HG03432 (cell line): ENCODE measurements around the gene OR5V1.
"Not testable (repeated sequence)": the region's sequence is repeated elsewhere in the genome, so short reads cannot be mapped to it uniquely, and the experiment has no call there.

Experiments used
- ATAC-seq: cut with Tn5 transposase; IDR thresholded peaks from one replicate; pipeline ENCODE4 v1.9.1; 2021; ENCODE audit warnings: mild to moderate bottlenecking, moderate library complexity; ENCODE audit not compliant: unreplicated experiment

Gene OR5V1

GRCh38 chr6:29368765-29369164 lies at the start of gene OR5V1:
OR5V1 (minus strand) TSS chr6:29368865; CDS start chr6:29356195, 12,670 bp downstream.
- no peak for ATAC-seq

DNA sequence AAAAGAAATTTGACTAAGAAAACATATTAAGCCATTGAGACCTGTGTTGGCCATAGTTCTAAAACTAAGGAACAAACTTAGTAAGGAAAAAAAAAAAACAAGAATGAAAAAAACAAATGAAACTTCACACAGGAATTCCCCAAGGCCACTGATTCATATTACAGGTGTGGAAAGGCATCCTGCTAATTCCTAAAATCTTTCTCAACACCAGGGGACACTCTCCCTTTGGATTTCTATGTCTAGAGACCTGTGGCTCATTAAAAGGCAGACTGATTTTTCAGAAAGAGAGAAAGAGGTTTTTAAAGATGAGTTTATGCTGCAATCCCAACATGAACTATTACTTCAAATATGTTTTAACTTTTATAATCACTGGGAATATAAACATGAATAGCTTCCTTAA lies 45.9 kb upstream of the OR5V1 start, which contains the start of gene OR12D1:
TSS of gene OR12D1 (plus strand) at position 341 of the 400 bp plus-strand sequence.
- no peak for ATAC-seq

- no peak for ATAC-seq
These were observed 35.1 kb upstream of the OR5V1 start for GRCh38 chr6:29403801-29404200.

DNA sequence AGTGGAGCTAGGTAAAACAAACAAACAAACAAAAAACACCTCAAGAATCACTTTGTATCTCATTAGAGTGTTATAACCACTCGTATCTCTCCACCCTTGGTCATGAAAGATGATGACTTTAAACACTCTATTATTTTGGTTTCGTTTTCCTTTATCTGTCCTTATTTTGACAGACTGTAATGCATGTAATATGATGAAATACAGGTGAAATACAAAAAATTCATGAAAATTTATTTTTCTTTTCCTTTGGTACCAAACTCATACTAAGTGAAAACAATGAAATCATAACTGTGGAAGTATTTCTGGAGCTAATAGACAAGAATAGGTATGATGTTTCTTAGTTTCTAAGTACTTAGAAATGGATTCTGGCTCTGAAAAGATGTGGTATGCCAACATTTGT lies 30.9 kb upstream of the OR5V1 start:
- ATAC-seq: no peak

DNA sequence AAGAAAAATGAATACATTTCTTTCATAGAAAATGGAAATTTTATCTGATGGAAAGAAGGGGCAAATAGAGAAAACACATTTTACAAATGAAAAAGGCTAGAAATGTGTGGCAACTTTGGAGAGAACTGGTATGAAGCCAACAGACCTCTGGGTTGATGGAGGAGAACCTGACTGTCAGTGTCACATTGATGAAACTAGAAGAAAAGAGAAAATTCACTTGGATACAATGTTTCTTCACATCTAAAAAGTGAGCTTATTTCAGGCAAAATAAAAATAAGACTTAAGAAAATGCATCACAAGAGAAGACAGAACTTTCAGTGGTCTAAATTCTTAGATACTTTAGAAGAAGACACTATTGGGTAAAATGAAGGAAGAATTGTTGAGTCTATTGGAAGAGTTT lies 26.7 kb upstream of the OR5V1 start, which contains the start of gene OR12D2:
TSS of gene OR12D2 (plus strand) at position 301 of the 400 bp plus-strand sequence. CDS start 1,069 bp downstream, outside the sequence.
- ATAC-seq: no peak

DNA sequence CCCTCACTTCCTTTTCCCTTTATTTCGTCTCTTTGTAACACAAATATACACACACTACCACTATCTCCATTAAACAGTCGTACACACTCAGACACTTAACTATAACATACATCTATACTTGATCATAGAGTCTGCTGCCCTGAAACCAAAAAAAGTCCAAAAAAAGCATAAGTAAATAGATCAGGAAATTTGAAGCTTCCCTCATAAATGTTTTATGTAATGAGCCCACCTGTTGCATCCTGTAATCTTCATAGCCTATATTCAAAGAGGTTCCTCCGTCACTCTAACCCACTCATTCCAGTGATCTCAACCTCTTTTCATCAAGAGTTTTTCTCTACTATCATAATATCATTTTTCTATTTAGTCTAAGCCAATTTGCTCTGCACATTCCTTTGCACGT lies 19.9 kb upstream of the OR5V1 start:
- ATAC-seq: no peak

- no peak for ATAC-seq
These were observed 7.3 kb upstream of the OR5V1 start for GRCh38 chr6:29376003-29376402.

DNA sequence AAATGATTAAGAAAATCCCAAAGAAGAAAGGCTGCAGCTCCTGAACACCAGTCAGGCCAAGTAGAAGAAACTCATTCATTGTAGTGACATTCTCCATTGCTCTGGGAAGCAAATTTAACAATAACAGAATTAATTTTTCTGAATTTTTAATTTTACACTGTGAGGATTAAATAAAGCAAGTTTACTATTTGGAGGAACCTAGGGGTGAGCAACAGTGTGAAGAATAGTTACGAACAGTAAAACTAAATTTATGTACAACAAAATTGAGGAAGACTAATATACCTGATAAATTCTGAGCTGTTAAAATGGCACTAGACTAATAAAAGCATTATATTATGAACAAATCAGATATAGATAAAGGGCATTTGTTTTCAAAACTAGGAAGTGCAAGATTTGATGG lies 6.5 kb upstream of the OR5V1 start, which contains the start of gene OR12D3:
TSS of gene OR12D3 (minus strand) at position 101 of the 400 bp plus-strand sequence. CDS start at position 97, 4 bp downstream.
- no peak for ATAC-seq

DNA sequence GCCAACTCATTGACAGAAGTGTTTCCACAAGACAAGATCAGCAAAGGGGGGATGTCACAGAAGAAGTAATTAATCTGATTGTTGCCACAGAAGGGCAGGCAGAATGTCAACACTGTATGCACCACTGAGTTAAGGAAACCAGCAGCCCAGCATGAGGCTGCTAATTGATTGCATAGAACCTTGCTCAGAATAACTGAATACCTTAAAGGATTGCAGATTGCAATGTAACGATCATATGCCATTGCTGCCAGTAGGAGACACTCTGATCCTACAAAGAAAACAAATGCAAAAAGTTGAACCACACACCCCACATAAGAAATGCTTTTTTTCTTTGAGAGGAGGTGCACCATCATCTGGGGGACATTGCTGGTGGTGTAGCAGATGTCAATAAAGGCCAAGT lies 13.1 kb downstream of the OR5V1 start:
- ATAC-seq: no peak

- ATAC-seq: no peak
These were observed 13.7 kb downstream of the OR5V1 start for GRCh38 chr6:29354980-29355379.

DNA sequence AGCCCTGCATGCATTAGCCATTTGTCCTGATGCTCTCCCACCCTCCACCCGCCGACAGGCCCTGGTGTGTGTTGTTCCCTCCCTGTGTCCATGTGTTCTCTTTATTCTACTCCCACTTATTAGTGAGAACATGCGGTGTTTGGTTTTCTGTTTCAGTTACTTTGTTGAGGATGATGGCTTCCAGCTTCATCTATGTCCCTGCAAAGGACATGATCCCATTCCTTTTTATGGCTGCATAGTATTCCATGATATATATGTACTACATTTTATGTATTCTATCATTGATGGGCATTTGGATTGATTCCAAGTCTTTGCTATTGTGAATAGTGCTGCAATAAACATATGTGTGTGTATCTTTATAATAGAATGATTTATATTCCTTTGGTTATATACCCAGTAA lies 19.3 kb downstream of the OR5V1 start:
- not testable (repeated sequence) for ATAC-seq

DNA sequence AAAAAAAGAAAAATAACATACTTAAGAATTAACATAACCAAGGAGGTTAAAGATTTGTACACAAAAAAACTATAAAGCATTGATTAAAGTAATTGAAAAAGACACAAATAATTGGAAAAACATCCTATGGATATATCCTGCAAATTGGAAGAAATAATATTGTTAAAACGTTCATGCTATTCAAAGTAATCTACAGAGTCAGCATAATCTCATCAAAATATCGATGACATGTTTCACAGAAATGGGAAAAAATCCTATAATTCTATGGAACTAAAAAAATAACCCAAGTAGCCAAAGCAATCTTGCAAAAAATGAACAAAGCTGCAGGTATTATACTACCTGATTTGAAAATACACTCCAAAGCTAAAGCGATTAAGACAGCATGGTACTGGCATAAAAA lies 23.3 kb downstream of the OR5V1 start:
- ATAC-seq: no peak

GRCh38 chr6:29336269-29336668 lies 32.4 kb downstream of the OR5V1 start:
- ATAC-seq: no peak

DNA sequence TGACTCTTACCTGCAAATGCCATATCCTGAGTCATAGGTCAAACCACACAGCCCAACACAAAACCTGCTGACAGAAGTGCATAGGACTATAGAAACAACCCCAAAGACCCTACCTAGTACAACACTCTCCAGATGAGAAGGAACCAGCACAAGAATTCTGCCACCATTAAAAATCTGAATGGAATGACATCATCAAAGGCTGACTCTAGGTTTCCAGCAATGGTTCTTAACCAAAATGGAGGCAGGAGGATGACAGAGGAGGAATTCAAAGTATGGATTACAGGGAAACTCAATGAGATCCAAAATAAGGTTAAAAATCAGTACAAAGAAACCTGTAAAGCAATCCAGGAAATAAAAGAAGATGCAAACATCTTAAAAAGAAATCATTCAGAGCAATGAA lies 36.0 kb downstream of the OR5V1 start:
- ATAC-seq: no peak

DNA sequence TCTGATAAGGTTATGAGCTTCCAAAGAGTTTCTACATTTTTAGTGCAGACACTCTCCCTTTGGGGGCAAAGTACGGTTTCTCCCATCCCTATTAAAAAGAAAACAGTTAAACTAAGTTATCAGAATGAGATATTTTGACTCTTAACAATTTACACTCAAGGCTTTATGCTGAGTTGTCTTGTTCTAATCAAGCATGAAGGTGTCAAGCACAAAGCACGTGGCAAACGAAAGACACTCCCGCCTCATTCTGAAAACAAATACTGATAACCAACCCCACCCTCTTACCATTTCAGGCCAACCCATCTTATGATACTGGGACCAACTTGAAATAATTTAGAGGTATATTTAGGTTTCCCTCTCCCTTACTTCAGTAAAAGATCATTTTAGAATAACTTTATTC lies 42.9 kb downstream of the OR5V1 start:
- ATAC-seq: no peak

GRCh38 chr6:29323332-29323731 lies 45.3 kb downstream of the OR5V1 start:
- not testable (repeated sequence) for ATAC-seq

GRCh38 chr6:29319931-29320330 lies 48.7 kb downstream of the OR5V1 start:
- no peak for ATAC-seq
